Ovary (tissue), 9 donors: ENCODE results near the gene ANKRD7. TPM values are rescaled to one million over a fixed set of nuclear protein-coding genes. Genes with fewer than 3 reads are reported as not detected.
A peak's percentile ranks its signal among the peaks of the same experiment; 100 is the strongest.

Experiments used
- DNase-seq, 5 donors: peaks; one replicate each; pipeline ENCODE4 v3.0.0-alpha.2; 2019 to 2020
- H3K27ac ChIP-seq, 2 donors: fragments of 200-600 bp; one replicate each; pipeline versions ENCODE4 v1.5.1 to v1.8.0; 2019 to 2022
- H3K27me3 ChIP-seq: fragments of 200-600 bp; one replicate; pipeline ENCODE4 v1.8.0; 2022
- H3K36me3 ChIP-seq: fragments of 200-600 bp; sonication (generic); one replicate; pipeline ENCODE4 v1.5.1; 2019
- H3K4me1 ChIP-seq: one replicate; pipeline ENCODE4 v1.8.1; 2013; ENCODE audit warnings: mild to moderate bottlenecking, moderate library complexity; ENCODE audit not compliant: insufficient read depth
- H3K4me3 ChIP-seq: fragments of 200-600 bp; sonication (generic); one replicate; pipeline ENCODE4 v1.5.1; 2017
- H3K9me3 ChIP-seq, 2 donors: fragments of 200-600 bp in 1 of 2; sonication (generic) in 1 of 2; one replicate each; pipeline versions ENCODE4 v1.5.1 to v1.8.1; 2013 to 2019; ENCODE audit warnings: mild to moderate bottlenecking in 1 of 2, moderate library complexity in 1 of 2
- CTCF ChIP-seq, 3 donors: fragments of 450-650 bp in 2 of 3; fragments of 200-600 bp in 1 of 3; IDR thresholded peaks; one replicate each; pipeline versions ENCODE4 v1.5.1 to v1.8.0; 2016 to 2022; ENCODE audit warnings: antibody characterized with exemption in 3 of 3, mild to moderate bottlenecking in 1 of 3
- EP300 ChIP-seq: sonication (generic); formaldehyde crosslinking; IDR thresholded peaks from one replicate; pipeline ENCODE4 v1.6.1; 2017; ENCODE audit warnings: antibody characterized with exemption
- POLR2A ChIP-seq: fragments of 450-650 bp; IDR thresholded peaks from one replicate; pipeline ENCODE4 v1.6.1; 2017; ENCODE audit warnings: antibody characterized with exemption, mild to moderate bottlenecking, moderate library complexity
- WGBS, 3 donors: extraction: QIAGEN DNeasy Blood & Tissue Kit in 1 of 3; methylation state at CpG; one replicate each; pipeline versions ENCODE4 v1.1.5 to v1.1.7; 2013 to 2017; 5-methylcytosine and 5-hydroxymethylcytosine counted together
- intact Hi-C, 4 donors: fragments of 100-400 bp; cut with DNase I; formaldehyde crosslinking; loops; one replicate each; pipeline versions ENCODE4 v1.11.0 to v1.15.1; 2022 to 2023
- polyA plus RNA-seq, 2 donors: library from polyadenylated mRNA; stranded (reverse); fragments of 200-250 nt in 1 of 2; fragments of 350-450 nt in 1 of 2; fragmentation: Illumina TruSeq in 1 of 2; extraction: RNeasy Lipid Tissue Mini Kit (QIAGEN cat#74804) in 1 of 2; gene quantifications; one replicate each; pipeline ENCODE4 v1.2.3, GENCODE V29; 2013 to 2014
- total RNA-seq, 7 donors: library from RNA; depleted of rRNA in 2 of 7; stranded (reverse); fragments of >200 nt in 2 of 7; fragmentation: NEBNext Ultra II Directional in 3 of 7; extraction: Animal tissue kit (Norgen Biotek cat#: 25700) in 3 of 7; gene quantifications; one replicate each; pipeline versions ENCODE4 v1.1.0 to v1.2.4, GENCODE V29; 2016 to 2023
- donor health status: DM: no; HTN: no; CAD: no; lungs with moderate emphysema.
- donor health status: DM: no; HTN: no; CAD: no.
- donor health status: Bipolar disorder and iron deficiency.
- donor health status: DM: yes; HTN: yes; CAD: no.
- donor health status: DM: no; HTN: no; CAD: no.
- donor health status: DM: yes; HTN: yes; CAD: no.

ANKRD7 gene
- total and polyA plus RNA-seq, 9 donors, result 0.23 to 2.3 (median 1.1) TPM; not detected in 2

- Histone ChIP-seq H3K36me3 (no peaks in the 10 kb centered on the region), H3K27me3 (no peaks in the 10 kb centered on the region), H3K4me3 (peak overlapping the region; percentile 45), H3K9me3 (no peaks in the 10 kb centered on the region), H3K27ac (no peak overlapping the region), H3K4me1 (peaks cover 2% of the 10 kb centered on the region)
- TF ChIP-seq CTCF (IDR thresholded peaks at IDR 0.05) (no peak), EP300 (no peak), POLR2A (no peak)
- intact Hi-C loops, result no loop called here
- peak; percentile 54 to 85 (median 76) for DNase-seq
- WGBS, 3 donors, result 22 to 45% (median 27%) methylated on average over 49 of the region's 49 CpGs
Measured at GRCh38 chr7:118214051-118214832, 10.3 kb upstream of the ANKRD7 start.

GRCh38 chr7:118214833-118215182 lies 9.7 kb upstream of the ANKRD7 start:
- peaks cover 2% of the 10 kb centered on the region for H3K4me1 ChIP-seq
- H3K27me3 ChIP-seq, result no peaks in the 10 kb centered on the region
- no peak for DNase-seq
- no peaks in the 10 kb centered on the region for H3K36me3 ChIP-seq
- peak overlapping the region; percentile 45 for H3K4me3 ChIP-seq
- no peaks in the 10 kb centered on the region for H3K9me3 ChIP-seq
- H3K27ac ChIP-seq, result no peak overlapping the region
- TF ChIP-seq EP300 (no peak), CTCF (IDR thresholded peaks at IDR 0.05) (no peak), POLR2A (no peak)
- intact Hi-C loops, result no loop called here
- 50 to 72% (median 62%) methylated on average over 3 of the region's 3 CpGs for WGBS, 3 donors

GRCh38 chr7:118217210-118217619 lies 7.3 kb upstream of the ANKRD7 start:
- Histone ChIP-seq H3K27ac (no peak overlapping the region), H3K4me1 (peaks cover 2% of the 10 kb centered on the region), H3K4me3 (no peak overlapping the region), H3K9me3 (no peaks in the 10 kb centered on the region), H3K27me3 (no peaks in the 10 kb centered on the region), H3K36me3 (no peaks in the 10 kb centered on the region)
- DNase-seq, result no peak
- 67 to 77% (median 73%) methylated on average over 1 of the region's 1 CpG for WGBS, 3 donors
- no peak for TF ChIP-seq EP300
- intact Hi-C loops, result no loop called here

- Histone ChIP-seq H3K27ac (no peak overlapping the region), H3K27me3 (no peaks in the 10 kb centered on the region), H3K4me1 (peaks cover 2% of the 10 kb centered on the region), H3K36me3 (no peaks in the 10 kb centered on the region), H3K9me3 (no peaks in the 10 kb centered on the region), H3K4me3 (no peak overlapping the region)
- no peak for TF ChIP-seq CTCF (IDR thresholded peaks at IDR 0.05)
- TF ChIP-seq POLR2A, result no peak
- TF ChIP-seq EP300, result no peak
- intact Hi-C loops, result no loop called here
- DNase-seq, result no peak
- 45 to 54% (median 46%) methylated on average over 8 of the region's 8 CpGs for WGBS, 3 donors
Measured at GRCh38 chr7:118218413-118219156, 5.9 kb upstream of the ANKRD7 start.

GRCh38 chr7:118219157-118219512 lies 5.4 kb upstream of the ANKRD7 start:
- WGBS, 3 donors, result 91 to 93% (median 91%) methylated on average over 3 of the region's 3 CpGs
- no peak overlapping the region for H3K4me3 ChIP-seq
- H3K9me3 ChIP-seq, result no peaks in the 10 kb centered on the region
- TF ChIP-seq EP300 (no peak), POLR2A (no peak), CTCF (IDR thresholded peaks at IDR 0.05) (no peak)
- H3K27ac ChIP-seq, result no peak overlapping the region
- intact Hi-C loops, result no loop called here
- no peaks in the 10 kb centered on the region for H3K27me3 ChIP-seq
- no peaks in the 10 kb centered on the region for H3K36me3 ChIP-seq
- no peak for DNase-seq
- H3K4me1 ChIP-seq, result peaks cover 2% of the 10 kb centered on the region
